GM19240 (cell line): ENCODE results near the gene DSCAM.

Experiments
- DNase-seq: peaks from one replicate; pipeline ENCODE4 v3.0.0; 2011; ENCODE audit warnings: low spot score; ENCODE audit not compliant: insufficient read length

The DSCAM gene

DNA sequence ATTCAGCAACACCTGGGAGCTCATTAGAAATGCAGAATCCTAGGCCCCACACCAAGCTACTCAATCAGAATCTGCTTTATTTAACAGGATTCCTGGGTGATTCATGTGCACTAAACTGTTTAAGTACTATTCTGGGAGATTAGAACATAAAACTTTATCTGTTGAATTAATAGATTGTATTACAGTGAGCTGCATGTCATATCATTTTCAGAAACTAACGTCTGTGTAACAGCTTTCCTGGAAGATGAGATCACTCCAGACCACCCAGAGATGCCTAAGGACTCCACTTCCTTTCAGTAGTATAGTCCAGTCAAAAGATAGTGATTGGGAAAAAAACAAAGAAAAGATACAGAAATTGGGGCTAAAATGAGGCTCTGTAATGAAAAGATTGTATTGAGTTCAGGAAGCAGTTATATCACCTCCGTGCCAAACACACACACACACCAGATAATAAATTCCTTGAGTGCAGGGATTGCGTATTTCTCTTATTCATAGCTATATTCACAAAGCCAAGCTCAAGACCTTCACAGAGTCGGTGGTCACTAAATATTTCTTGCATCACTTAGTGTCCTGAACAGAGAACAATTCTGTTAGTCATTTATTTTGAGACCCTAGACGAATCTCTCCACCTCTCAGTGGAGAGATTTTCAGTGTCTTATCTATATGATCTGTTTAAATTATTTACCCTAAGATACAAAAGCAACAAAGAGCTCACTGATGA, 178.2 kb downstream of the DSCAM start:
- DNase-seq, result no peak

DNA sequence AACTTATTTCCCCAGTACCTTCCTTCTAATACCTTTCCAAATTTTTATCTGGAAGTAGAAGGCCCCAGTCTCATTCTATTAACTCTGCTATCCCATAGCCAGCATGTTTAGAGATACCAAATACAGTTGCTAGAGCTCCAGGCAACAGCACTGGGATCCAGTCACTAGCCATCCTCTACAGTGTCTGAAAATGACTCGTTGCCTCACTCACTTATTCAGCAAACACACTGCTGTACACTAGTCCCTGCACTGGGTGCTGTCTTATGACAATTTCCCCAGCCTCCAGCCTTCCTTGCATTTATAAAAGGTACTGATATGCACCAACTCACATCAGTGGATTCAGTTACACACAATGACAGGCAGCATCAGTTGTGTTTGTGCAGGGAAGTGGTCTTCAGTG, 179.0 kb downstream of the DSCAM start:
- no peak for DNase-seq

DNA sequence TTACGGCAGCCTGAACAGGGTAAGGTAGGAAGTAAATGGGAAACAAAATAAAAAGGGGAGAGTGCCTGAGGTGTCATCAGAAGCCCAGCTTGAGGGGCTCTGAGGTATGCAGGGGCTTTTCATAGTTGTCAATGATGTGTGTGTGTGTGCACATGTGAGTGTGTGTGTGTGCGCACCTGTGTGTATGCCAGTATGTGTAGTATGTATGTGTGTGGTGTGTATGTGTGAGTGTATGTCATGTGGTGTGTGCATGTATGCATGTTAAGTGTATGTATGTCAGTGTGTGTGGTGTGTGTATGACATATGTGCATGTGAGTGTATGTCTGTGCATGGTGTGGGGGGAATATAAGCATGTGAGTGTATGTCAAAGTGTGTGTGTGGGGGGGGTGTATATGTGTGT, 184.1 kb downstream of the DSCAM start:
- DNase-seq, result no peak

DNA sequence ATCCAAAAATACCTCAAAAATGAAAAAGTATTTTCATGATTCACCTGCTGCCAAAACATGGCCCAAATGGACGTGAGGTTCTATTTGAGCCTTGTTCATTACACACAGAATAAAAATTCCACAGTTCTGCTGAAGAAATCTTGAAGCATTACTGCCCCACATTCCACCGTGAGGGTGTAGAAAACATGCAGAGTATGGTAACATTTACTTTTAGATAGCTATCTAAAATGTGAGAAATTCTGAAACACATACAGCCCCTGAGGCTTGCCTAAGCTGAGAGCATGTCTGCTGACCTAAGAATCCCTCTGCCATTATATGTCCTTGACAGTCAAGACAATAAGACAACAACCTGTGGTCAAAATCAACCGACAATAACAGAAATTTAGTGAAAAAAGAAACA, 186.5 kb downstream of the DSCAM start:
- no peak for DNase-seq

DNA sequence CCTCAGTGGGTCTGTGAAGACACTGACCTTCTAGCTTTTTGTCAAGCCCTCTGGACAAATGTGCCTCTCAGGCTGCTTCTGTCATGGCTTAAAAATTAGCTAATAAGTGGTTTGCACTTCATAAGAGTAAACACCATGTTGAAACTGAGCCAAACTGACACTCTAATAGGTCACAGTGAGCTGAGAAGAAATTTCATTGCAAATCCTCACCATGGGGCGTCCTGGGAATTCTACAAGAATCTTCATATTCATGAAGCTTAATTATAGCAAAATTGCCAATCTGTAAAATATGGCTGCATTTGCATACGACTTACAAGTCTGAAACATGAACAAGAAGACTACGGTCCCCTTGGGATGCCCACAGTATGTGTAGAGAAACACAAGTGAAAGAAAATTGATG, 188.6 kb downstream of the DSCAM start:
- no peak for DNase-seq

DNA sequence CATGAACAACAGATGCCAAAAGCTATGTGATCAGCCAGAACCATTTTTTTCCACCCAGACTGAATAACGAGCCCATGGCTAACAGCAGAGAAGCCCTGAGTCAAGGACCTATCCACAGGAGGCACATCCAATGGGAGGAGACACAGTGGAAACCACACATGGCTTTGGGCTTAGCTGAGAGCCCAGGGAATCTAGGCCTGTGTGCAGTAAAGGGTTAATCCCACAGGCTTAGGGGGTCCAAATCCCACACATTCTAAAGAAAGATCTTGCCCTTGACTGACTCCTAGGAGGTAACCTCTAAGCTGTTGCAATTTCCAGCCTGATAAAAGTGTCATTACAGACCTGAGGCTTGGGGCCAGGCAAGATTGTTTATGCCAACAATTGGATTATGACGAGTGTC, 194.5 kb downstream of the DSCAM start:
- no peak for DNase-seq

DNA sequence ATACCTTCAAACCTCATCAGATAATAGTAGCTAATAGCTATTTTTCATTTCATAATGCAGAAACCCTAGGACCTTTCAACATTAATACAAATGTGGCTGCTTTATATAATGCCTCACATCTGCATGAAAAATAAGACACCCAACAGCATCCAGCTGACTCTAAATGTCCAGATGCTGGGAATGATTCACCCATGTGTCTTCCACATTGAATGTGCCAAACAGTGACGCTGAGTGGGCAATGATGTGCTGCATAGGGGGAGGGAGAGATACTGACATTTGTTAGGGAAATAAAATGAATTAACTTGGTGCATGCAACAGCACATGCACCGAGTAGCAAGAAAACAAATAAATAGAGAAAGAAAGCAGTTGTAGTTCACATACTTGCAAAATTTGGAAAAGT, 199.3 kb downstream of the DSCAM start:
- DNase-seq, result no peak

DNA sequence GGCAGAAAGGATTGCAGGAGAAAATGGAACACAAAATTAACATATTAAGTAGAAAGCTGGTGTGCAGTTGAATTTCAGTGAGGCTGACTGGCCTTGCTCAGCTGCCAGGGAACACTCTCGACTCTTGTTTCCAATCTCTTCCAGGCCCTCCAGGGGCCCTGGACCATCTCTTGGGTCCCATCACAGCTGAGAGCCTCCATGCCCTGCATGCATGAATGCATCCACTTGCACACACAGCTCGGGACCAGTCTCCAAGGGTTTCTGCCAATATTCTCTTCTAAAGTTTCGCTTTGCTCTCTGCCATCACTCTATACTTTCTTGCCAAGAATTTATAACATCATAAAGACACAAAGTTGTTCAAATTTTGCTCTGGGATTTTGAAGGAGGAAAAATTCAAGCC, 200.3 kb downstream of the DSCAM start:
- no peak for DNase-seq

DNA sequence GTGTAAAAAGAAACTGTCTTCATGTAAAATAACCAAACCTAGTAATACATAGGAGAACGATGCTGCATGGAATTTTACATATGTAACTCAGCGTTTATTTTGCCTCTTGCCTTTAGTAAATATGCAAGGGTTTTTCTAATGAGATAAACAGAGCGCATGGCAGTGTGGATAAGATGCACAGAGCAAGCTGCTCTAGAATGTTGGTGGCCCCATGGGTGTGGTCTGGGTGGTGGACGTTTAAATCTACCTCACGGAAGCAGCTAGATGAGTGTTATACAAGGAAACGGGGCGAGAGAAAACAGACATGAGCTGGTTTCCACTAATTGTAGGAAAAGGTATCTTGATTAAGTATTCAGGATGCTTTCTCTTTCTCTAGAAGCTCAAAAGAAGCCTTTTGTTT, 205.9 kb downstream of the DSCAM start:
- no peak for DNase-seq

DNA sequence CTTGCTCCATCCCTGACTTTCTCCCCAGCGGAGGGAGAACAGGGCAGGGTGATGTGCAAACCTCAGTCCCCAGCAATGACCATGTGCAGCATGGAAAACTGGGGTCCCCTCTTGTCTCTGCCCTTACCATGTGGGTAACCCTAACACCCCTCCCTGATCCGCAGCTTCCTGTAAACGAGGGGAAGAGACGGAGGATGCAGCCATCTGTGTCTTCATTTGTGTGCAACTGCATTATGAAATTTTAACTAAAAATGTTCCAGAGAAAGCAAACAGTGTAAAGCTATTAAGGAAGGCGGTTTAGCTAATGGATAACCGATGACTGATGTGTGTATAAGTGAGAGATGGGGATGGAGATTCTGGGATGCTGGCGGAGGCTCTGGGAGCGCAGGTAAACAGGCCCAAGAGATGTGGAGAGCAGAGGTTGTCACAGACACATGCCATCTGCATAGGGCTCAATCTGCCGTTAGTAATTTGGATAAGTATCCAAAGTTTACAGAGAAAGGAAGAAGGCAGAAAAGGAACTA, 206.6 kb downstream of the DSCAM start:
- DNase-seq, result no peak

DNA sequence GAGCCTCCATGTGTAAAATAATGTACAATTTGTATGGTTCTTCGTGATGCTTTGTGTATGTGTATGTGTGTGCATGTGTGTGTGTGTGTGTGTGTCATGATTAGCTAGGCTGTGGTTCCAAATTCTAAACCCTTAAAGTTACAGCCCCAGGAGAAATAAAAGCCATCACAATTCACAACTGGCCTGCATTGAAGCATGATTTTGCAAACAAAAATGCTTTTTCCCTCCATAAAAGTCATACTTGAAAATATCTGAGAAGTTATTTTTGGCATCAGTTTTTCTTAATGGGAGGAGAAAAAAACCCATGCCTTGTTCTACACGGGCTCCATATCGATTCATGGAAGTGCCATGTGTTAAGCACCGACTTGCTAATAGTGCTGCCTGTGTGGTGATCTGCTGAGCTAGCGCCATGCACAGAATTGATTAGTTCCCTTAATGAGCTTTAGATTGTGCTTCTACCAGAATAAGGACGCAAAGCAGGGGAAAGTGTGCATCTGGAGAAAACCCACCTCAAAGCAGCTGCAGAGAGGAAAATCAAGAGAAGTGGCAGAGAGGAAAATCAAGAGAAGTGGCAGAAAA, 207.3 kb downstream of the DSCAM start:
- DNase-seq, result no peak

DNA sequence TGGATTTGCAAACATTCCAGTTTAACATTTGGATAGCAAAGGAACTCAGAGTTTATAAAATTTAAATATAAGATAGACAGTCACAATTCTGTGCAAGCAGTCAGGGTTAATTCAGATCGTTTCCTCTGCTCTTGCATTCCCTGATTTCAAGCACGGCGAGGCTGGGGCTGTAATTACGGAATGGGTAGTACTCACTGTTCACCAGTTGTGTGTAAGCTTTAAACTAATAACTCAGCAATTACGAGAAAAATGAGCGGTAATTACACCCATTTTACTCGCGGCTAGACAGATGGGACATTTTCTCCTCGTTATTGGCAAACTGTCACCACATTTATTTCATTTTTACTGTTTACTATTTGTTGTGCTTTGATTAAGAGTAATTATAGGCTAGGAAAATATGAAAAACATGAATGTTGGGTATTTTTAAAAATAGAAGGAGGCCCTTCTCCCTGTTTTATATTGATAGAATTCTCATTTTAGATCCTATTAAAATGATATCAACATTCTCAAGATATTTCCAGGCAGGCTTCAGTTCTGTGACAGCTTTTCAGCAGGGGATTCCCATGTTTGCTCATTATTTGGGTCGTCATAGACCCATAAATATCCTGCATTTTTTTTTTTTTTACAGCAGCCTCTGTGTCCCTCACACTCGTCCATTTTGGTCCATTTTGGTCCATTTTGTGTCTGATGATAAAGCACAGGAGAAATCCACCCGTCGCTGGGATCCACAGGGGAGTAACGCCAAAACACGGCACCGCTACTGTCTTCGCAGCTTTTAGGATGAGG, 208.3 kb downstream of the DSCAM start:
- DNase-seq, result no peak

DNA sequence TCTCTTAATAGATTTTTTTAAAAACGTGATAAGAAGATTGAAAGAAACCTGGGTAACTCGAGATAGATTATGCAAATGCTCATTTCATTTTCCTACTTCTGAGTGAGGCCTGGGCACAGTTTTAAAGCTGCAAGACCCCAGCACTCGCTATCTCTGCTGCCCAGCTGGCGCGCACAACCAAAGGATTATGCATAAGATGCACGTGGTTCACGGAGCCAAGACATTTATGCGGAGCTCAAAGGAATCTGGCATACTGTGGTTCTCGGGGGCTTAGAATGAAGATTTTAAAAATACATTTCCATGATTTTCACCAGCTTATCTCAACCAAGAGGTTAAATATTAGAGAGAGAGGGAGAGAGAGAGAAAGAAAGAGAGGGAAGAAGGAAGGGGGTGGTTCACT, 210.9 kb downstream of the DSCAM start:
- no peak for DNase-seq

DNA sequence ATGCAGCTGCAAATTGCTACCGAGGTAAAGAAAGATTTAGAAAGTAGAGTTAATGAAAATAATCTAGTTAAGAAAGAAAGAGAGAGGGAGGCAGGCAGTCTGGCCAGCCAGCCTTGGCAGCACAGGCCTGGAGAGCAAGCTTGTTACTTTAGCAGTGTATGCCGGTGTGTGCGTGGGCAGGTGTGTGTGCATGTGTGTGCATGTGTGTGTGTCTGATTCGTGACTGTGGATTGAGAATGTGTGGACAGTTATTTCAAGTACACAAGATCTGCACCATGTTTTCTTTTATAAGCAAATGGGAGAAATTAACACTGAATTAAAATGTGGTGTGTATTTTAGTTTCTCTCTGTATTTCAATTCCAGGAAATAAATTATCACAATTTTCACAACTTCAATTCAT, 211.6 kb downstream of the DSCAM start:
- DNase-seq, result no peak

DNA sequence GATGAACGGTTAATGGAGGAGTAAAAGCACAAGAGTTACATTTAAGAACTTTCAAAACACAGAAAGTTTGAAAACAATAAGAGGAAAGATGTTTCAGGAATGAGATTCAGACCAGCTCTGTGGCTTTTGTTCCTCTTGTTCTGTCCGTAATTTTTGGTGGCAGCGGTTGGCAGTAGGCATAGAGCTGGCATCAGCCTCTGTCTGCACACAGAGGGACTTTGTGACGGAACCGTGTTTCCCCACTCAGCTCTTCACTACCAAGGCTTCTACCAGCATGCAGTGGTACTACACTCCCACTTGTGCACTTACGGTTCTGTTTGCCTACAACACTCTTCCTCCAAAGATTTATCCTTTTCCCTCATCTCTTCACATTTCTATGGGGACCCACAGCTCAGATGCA, 212.8 kb downstream of the DSCAM start:
- no peak for DNase-seq

DNA sequence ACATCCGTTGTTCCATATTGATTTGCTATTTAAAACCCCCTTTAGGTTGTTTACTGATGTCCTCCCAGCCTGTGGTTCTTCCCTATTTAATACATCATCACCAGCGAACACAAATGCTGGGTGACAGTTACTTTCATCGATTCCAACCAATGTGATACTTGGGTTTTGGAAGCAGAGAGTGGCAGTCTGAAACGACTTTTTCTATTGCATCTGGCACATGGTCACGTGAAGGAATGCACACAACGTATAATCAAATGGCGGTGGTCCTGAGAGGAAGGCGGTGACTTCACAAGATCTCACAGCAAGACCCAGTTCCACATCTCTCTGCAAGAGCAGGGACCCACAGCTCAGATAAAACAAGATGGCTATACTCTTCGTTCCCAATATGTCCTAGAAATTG, 213.9 kb downstream of the DSCAM start:
- no peak for DNase-seq

DNA sequence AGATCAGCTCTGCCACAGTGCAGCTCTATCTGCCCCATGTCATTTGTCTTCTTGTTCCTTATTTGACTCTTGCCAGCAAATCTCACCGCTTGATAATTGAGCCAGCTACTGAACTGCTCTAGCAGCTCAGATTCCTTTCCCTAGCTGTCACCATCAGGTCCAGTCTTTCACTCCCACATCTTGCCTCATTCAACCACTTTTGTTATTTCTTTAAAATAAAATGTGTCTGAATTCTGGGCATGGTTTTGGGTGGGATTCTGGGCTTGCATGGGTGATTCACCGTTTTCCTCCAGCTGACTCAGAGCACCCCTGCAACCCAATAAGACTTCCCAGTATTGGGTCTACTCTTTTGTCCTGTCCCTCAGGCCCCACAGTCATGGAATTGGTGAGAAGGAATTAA, 215.7 kb downstream of the DSCAM start:
- DNase-seq, result no peak

DNA sequence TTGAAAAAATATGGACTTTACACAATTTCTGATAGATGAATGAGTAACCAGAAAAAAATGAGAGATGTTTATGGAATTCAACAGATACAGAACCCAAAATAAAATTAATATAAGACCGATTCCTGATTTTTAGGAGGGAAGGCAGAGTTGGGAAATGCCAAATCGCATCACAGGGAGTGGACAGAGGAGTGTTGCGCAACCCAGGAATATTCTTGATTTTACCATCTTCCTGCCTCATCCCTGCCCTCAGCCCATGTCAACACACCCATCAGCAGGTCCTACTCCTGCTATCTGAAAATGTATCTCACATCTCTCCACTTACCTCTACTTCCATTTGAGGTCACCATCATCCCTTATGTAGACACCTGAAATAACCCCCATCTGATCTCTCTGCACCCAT, 221.0 kb downstream of the DSCAM start:
- no peak for DNase-seq

DNA sequence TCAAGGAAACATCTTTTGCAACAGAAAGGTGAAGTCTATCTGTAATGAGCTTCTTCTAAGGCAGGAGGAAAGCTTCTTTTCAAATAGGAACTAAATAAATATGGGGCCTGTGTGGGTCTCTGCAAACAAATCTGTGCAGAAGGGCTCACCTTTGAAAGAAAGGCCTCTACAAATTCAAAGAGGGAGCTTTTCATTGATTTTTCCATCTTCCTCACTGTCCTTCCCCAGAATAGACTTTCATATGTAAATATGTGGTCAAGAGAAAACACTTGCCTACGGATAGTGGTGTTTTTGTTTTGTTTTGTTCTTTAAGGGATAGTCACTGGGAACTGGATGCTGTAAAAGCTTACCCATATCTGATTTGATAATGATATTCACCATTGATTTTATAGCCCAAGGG, 223.4 kb downstream of the DSCAM start:
- DNase-seq, result no peak

DNA sequence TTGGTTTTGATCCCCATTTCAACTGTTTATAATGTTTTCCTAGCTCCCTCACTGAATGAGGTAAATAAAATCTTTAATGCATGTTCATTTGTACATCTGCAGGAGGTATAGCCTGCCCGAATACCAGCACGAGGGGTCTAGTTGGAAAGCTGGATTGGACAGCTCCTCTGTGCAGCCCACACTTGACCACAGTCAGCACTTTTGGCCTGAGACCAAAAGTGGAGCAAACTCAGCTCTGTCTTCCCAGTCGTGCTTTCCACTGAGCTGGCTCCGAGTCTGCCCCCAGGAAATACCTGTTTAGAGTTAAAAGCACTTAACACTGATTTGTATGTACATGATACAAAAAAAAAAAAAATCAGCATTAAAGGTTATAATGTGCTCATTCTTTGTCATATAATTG, 224.4 kb downstream of the DSCAM start:
- DNase-seq, result no peak

DNA sequence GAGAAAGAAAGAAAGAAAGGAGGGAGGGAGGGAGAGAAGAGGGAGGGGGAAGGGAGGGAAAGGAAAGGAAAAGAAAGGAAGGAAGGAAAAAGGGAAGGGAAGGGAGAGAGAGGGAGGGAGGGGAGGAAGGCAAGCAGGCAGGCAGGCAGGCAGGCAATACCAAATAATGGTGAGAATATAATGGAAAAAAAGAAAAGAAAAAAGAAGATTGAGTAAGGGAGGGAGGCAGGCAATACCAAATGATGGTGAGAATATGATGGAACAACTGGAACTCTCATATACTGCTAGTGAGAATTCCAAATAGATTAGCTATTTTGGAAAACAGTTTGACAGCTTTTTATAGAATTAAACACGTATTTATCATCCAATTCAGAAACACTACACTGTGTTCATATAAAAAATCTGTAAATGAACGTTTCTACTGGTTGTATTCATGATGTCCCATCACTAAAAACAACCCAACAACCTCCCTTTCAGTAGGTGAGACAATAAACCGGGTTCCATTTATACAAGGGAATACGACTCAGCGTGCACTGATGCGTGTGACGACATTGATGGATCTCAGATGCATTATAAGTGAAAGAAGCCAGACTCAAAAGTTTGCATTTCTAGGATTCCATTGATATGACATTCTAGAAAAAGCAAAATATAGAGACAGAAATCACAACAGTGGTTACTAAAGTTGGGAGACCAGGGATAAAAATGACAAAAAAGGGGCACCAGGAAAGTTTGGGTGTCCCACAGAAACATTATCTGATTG, 226.4 kb downstream of the DSCAM start:
- DNase-seq, result no peak
